CD4-positive, alpha-beta T cell treated with Interleukin-10 for 1 hour (primary cell): Measurements from ENCODE around the gene SEMA4G.

Experiments
- DNase-seq: peaks from one replicate; pipeline ENCODE4 v3.0.0-alpha.2; 2020

The SEMA4G gene

GRCh38 chr10:101008823-101009423 is 39.6 kb downstream of the SEMA4G start:
- DNase-seq, result no peak

DNA sequence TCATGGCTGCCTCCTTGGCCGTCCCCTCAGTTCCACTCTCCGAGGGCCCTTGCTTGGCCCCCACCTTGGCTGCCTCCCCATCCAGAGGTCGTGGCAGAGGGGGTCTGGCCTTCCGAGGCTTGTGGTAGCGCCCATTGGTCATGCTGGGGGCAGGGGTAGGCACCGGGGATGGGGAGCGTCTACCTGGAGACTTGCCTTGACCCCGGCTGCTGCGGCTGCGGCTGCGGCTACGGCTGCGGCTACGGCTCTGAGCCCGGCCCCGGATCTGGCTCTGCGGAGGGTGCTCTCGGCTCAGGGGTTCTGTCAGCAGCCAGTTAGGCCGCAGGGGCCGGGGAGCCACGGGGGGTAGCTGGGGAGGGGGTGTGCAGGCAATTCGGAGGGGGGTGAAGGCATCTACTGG is 41.0 kb downstream of the SEMA4G start:
- no peak for DNase-seq

DNA sequence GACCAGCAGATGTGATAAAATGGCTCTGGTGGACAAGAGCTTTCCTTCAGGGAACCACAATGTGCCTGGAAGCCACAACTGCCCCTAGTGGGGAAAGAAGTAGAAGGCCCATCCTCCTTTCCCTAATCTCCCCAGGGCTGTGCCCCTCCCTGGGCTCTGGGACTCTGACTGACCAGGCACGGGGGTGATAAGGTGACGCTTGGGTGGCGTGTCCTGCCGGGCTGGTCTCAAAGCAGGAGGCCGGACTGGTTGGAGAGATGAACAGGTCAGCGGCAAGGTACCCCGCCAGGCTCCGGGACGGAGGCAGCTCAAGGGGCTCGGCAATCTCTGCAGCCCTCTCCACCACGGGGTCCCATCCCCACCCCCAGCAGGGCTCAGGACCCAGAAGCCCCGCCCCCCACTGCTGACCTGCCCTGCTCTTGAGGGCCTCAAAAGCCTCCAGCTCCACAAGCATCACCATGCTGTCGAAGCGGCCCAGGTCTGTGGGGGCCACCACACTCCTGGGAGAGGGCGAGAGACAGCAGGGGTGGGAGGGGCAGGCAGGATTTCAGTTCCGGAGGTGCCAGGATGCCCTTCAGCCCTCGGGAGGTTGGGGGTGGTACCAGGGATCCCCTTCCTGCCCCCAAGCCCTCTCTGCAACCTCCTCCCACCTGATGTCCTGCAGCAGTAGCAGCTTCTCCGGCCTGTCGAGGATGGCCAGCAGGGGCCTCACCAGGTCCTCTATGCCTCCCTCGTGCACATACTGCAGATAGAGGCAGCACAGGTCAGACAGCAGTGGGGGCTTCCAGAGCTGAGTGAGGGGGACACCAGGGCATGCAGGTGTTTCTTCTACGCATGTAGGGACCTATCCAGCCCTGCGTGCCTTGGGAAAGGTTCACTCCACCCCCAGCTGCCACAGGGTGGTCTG is 42.5 kb downstream of the SEMA4G start:
- DNase-seq, result no peak

DNA sequence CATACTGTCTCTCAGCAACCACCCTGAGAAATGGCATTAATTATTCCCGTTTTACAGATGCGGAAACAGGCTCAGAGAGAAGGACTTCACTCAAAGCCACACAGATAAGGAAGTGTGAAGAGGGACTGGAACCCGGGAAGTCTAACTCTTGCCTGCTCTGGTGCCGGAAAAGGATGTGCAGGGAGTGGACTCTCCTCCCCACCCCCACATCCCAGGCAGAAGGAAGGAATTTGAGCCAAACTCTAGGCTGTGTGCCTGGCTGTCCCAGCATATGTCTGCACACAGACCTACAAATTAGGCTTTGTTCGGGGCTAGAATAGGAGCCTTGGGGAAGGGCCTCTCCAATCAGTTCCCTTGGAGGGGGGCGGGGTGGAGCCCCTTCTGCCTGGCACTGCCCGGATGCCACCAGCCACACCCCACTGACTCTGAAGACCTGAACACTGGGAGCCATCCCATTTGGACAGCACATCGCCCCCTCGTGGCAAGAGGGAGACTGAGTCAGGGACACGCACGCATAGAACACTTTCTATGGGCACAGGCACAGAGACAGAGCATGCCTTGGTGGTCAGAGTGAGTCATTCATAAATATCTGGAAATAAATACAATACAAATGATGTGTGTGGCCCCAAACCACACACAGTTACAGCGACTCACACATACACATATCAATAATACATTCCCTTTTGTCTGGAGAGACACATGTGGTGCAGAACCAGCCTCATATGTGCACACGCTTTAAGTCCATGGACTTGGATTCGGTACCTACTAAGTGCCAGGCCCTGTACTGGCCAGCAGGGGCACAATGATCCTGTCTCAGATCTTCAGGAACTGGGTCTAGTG is 43.4 kb downstream of the SEMA4G start:
- peak; percentile 84 for DNase-seq

- no peak for DNase-seq
These were observed 44.1 kb downstream of the SEMA4G start for GRCh38 chr10:101013365-101013825.

- peak; percentile 79 for DNase-seq
These were observed 45.1 kb downstream of the SEMA4G start for GRCh38 chr10:101014230-101014884.

GRCh38 chr10:101014966-101015581 is 45.8 kb downstream of the SEMA4G start:
- no peak for DNase-seq

DNA sequence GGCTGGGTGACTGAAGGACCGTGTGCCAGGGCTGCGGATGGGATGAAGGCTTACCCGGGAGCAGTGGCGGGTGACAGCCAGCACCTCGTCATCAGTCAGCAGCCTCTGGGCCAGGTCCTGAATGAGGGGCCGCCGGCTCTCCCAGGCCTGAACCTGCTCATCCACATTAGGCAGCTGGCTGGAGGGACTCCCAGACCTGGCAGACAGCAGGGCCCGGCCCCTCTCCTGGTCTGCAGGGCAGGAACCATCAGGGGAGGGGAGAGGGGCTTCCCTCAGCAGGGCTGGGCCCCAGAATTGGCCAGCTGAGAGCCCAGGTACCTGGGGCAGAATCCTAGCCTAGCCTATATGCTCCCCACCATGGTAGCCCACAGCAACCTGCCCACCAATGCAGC is 46.3 kb downstream of the SEMA4G start:
- no peak for DNase-seq

DNA sequence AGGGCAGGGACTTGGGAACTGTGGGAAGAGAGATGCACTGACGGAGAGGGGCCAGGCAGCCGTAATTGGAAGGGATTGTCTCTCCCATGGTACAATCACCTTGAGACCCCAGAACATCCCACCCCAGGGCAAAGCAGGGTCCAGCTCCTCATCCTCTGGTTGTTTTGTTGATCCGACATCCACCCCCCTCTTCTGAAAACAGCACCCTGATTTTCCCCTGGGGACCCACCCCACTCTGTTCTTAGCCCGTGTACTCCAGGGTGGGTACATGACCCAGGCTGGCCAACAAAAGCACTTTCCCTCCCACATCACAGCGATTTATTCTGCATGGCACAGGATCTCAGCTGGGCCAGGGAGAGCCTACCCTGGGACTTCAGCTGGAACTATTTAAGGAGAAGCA is 47.5 kb downstream of the SEMA4G start:
- DNase-seq, result no peak

- no peak for DNase-seq
These were observed 48.9 kb downstream of the SEMA4G start for GRCh38 chr10:101018118-101018599.

DNA sequence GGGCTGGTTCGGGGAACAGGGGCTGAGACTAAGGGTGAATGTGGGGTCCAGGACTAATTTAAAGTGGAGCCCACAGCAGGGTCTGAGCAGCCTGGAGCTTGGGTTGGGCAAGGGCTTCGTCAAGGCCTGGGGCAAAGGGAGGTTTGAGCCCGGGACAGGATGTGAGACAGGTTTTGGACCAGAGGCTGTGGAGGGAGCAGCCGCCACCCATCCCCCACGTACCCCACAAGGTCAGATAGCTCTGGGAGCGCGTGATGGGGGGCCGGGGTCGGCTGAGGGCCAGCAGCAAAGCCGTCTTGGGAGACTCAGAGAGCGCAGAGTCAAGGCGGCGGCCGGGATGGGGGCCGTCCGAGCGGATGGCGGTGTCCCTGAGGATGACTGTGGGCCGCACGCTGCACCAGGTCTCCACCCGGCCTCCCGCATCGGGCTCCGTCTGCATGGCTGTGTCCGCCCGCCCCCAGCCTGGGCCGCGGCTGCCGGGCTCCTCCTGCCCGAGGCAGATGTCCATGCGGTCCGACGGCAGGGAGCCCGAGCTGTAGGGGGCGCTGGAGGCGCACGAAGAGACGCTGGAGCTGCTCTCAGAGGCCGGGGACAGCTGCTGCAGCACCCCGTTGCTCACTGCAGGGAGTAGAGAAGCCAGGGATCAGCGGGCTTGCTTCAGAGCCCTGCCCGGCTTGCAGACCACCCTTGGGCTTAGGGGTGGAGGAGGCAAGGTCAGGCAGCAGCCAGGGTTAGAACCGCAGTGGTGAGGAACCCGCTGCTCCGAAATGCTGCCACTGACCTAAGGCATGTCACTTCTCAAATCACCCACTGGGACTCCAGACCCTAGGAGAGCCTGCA is 49.5 kb downstream of the SEMA4G start:
- DNase-seq, result peak; percentile 73
